Measurements from ENCODE around the gene OPRD1. TPM values are rescaled to one million over a fixed set of nuclear protein-coding genes. Genes with fewer than 3 reads are reported as not detected.

Gene OPRD1
- total and polyA plus RNA-seq, 2 of the 4 experiments (the other 2 are of a cell fraction): under 0.01 TPM; not detected in 1

GRCh38 chr1:28865997-28866650 lies 54.2 kb downstream of the OPRD1 start:
- ChIA-PET POLR2A (ENCODE audit: unreplicated experiment) (no interaction called here), CTCF (interaction anchor here (0.6 to 2.7 kb wide), 3 partner anchors 11 to 133 kb away, joined by 4 to 12 read pairs (median 5); no protein-coding TSS in a partner anchor)
- H3K56ac ChIP-seq (ENCODE audit: extremely low read depth, insufficient read depth, low read length): no peak overlapping the region
- H2AFZ ChIP-seq (replicated peaks; ENCODE audit: low read length, poor library complexity): no peak overlapping the region
- peak overlapping the region; percentile 24 for H2AK9ac ChIP-seq (replicated peaks; ENCODE audit: low read depth, low read length, poor library complexity)
- H4K8ac ChIP-seq (ENCODE audit: low read depth in 2 of 2, low read length in 2 of 2): no peak overlapping the region
- WGBS, 2 experiments (ENCODE audit: extremely low coverage in 2 of 2, insufficient read length in 1 of 2): 60% methylated on average over 4 of the region's 10 CpGs; no CpG with 5 or more reads in 1 of the 2 experiments
- H3K4ac ChIP-seq (ENCODE audit: low read depth, low read length): no peak overlapping the region
- no peak overlapping the region for H3K18ac ChIP-seq (ENCODE audit: low read depth, low read length)
- no peak overlapping the region for H2BK5ac ChIP-seq (ENCODE audit: low read depth, low read length, poor library complexity, severe bottlenecking)
- DNase-seq (no peak), ATAC-seq (ENCODE audit: low read depth) (0 out of 2 replicates have a peak, but pooled peaks have one; percentile 51)
- H2BK20ac ChIP-seq (ENCODE audit: low read depth, low read length): no peak overlapping the region
- no peak overlapping the region for H3K9ac ChIP-seq (ENCODE audit: low read depth, low read length)
- H3K9me3 ChIP-seq (ENCODE audit: control insufficient read depth, insufficient read depth, low read length): no peaks in the 10 kb centered on the region
- H2BK15ac ChIP-seq (ENCODE audit: low read depth, low read length): no peak overlapping the region
- peaks cover 46% of the 10 kb centered on the region for H3K27me3 ChIP-seq (ENCODE audit: control insufficient read depth, insufficient read depth, low read length)
- H4K20me1 ChIP-seq (ENCODE audit: insufficient read depth, low read length): no peaks in the 10 kb centered on the region
- no peaks in the 10 kb centered on the region for H3K79me1 ChIP-seq (ENCODE audit: low read depth in 1 of 2, low read length in 2 of 2)
- intact Hi-C loops (cut with micrococcal nuclease): no loop called here
- dilution Hi-C loops (cut with HindIII; ENCODE audit: low sequenced_read_pairs, unreplicated experiment): no loop called here
- H3K14ac ChIP-seq (replicated peaks; ENCODE audit: low read depth, low read length): no peak overlapping the region
- no peaks in the 10 kb centered on the region for H3K4me1 ChIP-seq (ENCODE audit: control insufficient read depth, insufficient read depth, low read length)
- no peak overlapping the region for H2BK120ac ChIP-seq (ENCODE audit: low read depth, low read length)
- in situ Hi-C loops (cut with MboI; ENCODE audit: low sequenced_read_pairs): loop anchor here (5.0 kb wide), 1 partner anchor 84 kb away; no protein-coding TSS in a partner anchor
- H3K9me1 ChIP-seq (ENCODE audit: insufficient read depth, low read length): no peaks in the 10 kb centered on the region
- H3K4me2 ChIP-seq (ENCODE audit: low read depth, low read length): no peak overlapping the region
- no peak overlapping the region for H3K4me3 ChIP-seq (ENCODE audit: insufficient read depth, low read depth, low read length)
- H3K36me3 ChIP-seq (ENCODE audit: control insufficient read depth, insufficient read depth, low read length): no peaks in the 10 kb centered on the region
- no peak overlapping the region for H4K5ac ChIP-seq (ENCODE audit: low read depth, low read length)
- TF ChIP-seq MAZ (IDR thresholded peaks at IDR 0.05; ENCODE audit: borderline replicate concordance, low read depth, low read length): no peak
- TF ChIP-seq, protein P1, sequence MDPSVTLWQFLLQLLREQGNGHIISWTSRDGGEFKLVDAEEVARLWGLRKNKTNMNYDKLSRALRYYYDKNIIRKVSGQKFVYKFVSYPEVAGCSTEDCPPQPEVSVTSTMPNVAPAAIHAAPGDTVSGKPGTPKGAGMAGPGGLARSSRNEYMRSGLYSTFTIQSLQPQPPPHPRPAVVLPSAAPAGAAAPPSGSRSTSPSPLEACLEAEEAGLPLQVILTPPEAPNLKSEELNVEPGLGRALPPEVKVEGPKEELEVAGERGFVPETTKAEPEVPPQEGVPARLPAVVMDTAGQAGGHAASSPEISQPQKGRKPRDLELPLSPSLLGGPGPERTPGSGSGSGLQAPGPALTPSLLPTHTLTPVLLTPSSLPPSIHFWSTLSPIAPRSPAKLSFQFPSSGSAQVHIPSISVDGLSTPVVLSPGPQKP (IDR thresholded peaks at IDR 0.05; ENCODE audit: borderline replicate concordance, low read depth, low read length): no peak
- no peak for TF ChIP-seq POLR2A (IDR thresholded peaks at IDR 0.05; ENCODE audit: low read depth, low read length)
- TF ChIP-seq RCOR1 (IDR thresholded peaks at IDR 0.05; ENCODE audit: insufficient replicate concordance, low read length): no peak
- TF ChIP-seq CHD1 (IDR thresholded peaks at IDR 0.05; ENCODE audit: low read depth, low read length): no peak
- no peak for TF ChIP-seq BHLHE40 (IDR thresholded peaks at IDR 0.05; ENCODE audit: low read depth, low read length)
- TF ChIP-seq FOS (IDR thresholded peaks at IDR 0.05; ENCODE audit: low read depth, low read length): no peak
- no peak for TF ChIP-seq SMC3 (IDR thresholded peaks at IDR 0.05; ENCODE audit: low read depth, low read length)
- TF ChIP-seq MAFK (IDR thresholded peaks at IDR 0.05; ENCODE audit: low read depth, low read length): no peak
- no peak for TF ChIP-seq USF2 (IDR thresholded peaks at IDR 0.05; ENCODE audit: low read depth, low read length)
- no peak for TF ChIP-seq NFE2L2 (IDR thresholded peaks at IDR 0.05; ENCODE audit: low read depth, low read length)
- TF ChIP-seq, protein P2, sequence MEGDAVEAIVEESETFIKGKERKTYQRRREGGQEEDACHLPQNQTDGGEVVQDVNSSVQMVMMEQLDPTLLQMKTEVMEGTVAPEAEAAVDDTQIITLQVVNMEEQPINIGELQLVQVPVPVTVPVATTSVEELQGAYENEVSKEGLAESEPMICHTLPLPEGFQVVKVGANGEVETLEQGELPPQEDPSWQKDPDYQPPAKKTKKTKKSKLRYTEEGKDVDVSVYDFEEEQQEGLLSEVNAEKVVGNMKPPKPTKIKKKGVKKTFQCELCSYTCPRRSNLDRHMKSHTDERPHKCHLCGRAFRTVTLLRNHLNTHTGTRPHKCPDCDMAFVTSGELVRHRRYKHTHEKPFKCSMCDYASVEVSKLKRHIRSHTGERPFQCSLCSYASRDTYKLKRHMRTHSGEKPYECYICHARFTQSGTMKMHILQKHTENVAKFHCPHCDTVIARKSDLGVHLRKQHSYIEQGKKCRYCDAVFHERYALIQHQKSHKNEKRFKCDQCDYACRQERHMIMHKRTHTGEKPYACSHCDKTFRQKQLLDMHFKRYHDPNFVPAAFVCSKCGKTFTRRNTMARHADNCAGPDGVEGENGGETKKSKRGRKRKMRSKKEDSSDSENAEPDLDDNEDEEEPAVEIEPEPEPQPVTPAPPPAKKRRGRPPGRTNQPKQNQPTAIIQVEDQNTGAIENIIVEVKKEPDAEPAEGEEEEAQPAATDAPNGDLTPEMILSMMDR (conservative IDR thresholded peaks at IDR 0.05; ENCODE audit: low read depth, low read length): no peak
- no peak for TF ChIP-seq RAD21 (IDR thresholded peaks at IDR 0.05; ENCODE audit: low read length)
- no peak for TF ChIP-seq CEBPB (IDR thresholded peaks at IDR 0.05; ENCODE audit: low read depth, low read length)
- TF ChIP-seq RFX5 (IDR thresholded peaks at IDR 0.05; ENCODE audit: low read depth, low read length): no peak
- TF ChIP-seq MXI1 (IDR thresholded peaks at IDR 0.05; ENCODE audit: borderline replicate concordance, low read depth, low read length): no peak
- no peak overlapping the region for H3K27ac ChIP-seq (ENCODE audit: insufficient read depth, low read length)
- H4K91ac ChIP-seq (ENCODE audit: insufficient read depth, low read depth, low read length): no peak overlapping the region
- H3K23ac ChIP-seq (ENCODE audit: low read depth, low read length): no peak overlapping the region
- H2AK5ac ChIP-seq (ENCODE audit: low read depth, low read length): no peak overlapping the region
- no TSS peak for BruUV-seq (replicated peaks)
